ENCODE results near the gene TINAG.

DNA sequence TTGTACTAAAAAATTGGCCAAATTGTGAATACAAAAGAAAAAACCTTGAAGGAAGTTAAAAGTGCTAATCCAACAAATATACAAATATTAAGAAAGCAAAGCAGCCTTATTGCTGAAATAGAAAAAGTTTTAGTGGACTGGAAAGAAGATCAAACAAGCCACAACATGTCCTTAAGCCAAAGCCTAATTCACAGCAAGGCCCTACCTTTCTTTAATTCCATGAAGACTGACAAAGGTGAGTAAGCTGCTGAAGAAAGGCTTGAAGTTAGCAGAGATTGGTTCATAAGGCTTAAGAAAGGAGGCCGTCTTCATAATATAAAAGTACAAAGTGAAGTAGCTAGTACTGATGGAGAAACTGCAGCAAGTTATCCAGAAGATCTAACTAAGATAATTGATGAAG, 53.5 kb downstream of the TINAG start:
- TF ChIP-seq POLR2AphosphoS5 (IDR thresholded peaks at IDR 0.05) (no peak), POLR2A (IDR thresholded peaks at IDR 0.05; ENCODE audit: low read depth) (no peak), EP300 (IDR thresholded peaks at IDR 0.05) (no peak)
- TF ChIP-seq, protein P1, sequence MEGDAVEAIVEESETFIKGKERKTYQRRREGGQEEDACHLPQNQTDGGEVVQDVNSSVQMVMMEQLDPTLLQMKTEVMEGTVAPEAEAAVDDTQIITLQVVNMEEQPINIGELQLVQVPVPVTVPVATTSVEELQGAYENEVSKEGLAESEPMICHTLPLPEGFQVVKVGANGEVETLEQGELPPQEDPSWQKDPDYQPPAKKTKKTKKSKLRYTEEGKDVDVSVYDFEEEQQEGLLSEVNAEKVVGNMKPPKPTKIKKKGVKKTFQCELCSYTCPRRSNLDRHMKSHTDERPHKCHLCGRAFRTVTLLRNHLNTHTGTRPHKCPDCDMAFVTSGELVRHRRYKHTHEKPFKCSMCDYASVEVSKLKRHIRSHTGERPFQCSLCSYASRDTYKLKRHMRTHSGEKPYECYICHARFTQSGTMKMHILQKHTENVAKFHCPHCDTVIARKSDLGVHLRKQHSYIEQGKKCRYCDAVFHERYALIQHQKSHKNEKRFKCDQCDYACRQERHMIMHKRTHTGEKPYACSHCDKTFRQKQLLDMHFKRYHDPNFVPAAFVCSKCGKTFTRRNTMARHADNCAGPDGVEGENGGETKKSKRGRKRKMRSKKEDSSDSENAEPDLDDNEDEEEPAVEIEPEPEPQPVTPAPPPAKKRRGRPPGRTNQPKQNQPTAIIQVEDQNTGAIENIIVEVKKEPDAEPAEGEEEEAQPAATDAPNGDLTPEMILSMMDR (IDR thresholded peaks at IDR 0.05): no peak
